ENCODE measurements around the gene SYMPK.

The SYMPK gene

DNA sequence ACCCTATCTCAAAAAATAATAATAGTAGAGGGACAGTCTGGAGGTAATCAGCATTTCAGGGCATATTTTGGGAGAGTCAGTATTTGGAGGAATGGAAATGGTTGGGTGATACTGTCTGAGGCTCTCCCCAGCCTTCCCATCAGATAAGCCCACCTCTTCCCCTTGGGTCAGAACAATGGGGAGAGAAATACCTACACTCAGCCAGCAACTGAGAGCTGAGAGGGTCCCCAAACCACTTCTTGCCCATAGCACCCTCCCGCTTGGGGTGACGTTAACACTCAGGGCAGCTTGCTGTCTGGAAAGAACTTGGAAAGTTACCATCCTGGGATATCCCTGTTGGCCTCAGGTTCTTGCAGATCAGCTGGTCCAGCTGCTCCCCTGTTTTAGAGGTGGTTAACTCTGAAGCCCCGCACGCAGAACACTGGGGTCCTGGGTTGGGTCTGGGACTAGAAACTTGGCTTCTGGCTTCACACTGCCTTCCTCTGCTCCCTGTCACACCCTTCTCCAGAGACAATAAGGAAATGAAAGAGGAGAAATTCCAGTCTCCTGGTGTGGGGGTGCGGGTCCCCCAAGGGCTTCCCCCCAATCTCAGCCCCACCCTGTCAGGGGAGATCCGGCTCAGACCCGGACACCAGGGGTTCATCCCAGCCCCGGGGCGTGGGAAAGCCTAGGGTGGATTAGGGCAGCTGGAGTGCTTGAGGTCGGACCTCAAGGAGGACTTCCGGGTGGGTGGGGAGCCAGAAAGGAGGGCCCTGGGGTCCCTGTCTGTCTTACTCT is 3.6 kb upstream of the SYMPK start:
- DNase-seq (ENCODE audit: low read depth) = no peak

- DNase-seq (ENCODE audit: low read depth) = no peak
Measured at GRCh38 chr19:45865269-45865948, 2.5 kb upstream of the SYMPK start.

DNA sequence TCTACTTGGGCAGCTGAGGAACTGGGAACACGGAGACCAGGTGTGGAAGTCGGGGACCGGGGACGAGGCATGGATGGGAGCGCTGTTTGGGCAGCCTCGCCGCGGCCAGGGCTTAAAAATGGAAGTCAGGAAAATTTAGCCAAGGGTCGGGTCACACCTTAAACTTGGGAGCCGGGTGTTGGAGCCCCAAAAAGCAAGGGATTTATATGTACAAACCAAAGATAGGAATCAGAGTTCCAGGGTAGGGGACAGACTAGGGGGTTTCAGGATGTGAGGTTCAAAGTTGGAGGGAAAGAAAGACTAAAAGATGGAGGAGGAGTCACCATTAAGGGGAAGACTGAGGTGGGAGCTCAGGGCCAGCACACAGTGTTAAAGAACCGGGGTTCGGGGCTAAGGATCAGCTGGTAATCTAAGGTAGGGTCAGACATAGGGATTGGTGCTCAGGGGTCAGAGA is 1.7 kb upstream of the SYMPK start:
- no peak for DNase-seq (ENCODE audit: low read depth)

DNA sequence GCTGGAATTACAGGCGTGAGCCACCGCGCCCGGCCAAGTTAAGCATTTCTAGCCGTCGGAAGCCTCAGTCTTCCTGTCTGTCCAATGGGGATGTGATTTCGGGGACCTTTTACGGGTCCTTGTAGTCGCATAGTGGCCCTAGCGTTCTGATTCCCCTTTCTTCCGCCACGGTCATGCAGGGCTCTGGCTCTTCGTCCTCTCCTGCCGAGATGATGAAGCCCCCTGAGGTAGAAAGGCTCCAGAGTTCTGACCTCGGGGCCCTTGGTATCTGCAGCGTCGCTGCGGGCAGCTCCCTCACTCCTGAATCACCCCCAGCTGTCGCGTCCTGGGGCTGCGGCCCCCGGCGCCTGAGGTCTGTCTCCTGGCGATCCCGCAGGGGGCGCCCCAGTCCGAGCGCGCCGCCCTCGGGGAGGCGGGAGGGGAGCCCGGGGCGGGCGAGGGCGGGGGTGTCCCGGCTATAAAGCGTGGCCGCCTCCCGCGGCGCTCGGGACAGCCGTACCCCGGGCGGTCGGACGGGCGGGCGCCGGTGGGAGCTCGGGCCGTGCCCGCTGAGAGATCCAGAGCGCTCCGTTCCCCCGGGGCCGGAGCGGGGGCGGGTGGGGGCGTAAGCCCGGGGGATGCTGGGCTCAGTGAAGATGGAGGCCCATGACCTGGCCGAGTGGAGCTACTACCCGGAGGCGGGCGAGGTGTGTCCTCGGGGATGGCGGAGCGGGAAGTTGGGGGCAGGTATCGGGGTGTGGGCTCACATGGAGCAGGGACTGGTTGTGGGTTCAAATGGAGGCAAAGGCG is 1.1 kb upstream of the SYMPK start, which contains the start of gene FOXA3:
Gene FOXA3 (plus strand): TSS at position 487 of the 789 bp plus-strand sequence. CDS start 131 bp downstream, at position 618.
- DNase-seq (ENCODE audit: low read depth) = no peak

DNA sequence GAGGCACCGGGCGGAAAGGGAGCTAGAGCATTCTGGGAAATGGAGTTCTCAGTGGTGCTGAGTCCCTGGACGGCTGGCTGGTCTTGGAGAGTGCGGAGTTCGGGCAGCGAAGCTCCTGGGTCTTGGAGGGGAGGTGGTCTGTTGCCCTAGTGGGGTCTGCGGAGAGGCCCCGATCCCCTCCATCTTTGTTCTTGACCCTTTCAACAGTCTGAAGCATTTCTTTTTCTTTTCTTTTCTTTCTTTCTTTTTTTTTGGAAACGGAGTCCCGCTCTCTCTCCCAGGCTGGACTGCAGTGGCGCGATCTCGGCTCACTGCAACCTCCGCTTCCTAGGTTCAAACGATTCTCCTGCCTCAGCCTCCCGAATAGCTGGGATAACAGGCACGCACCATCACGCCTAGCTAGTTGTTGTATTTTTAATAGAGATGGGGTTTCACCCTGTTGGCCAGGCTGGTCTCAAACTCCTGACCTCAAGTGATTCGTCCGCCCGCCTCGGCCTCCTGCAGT is 440 bp upstream of the SYMPK start:
- DNase-seq (ENCODE audit: low read depth) = no peak

DNA sequence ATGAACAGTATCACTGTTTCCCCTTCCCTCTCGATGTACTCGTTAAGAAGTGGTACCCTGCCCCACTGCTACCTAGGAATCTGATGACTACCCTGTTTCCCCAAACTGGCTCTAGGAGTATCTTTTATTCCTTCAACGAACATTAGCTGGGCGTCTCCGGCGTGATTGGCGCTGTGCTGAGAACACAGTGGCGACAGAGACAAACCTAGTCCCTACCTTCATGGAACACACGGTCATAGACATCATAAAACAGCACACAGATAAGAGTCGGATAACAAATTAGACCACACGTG is 730 bp downstream of the SYMPK start:
- DNase-seq (ENCODE audit: low read depth) = no peak

GRCh38 chr19:45860359-45861259 is 2.3 kb downstream of the SYMPK start:
- no peak for DNase-seq (ENCODE audit: low read depth)

- no peak for DNase-seq (ENCODE audit: low read depth)
Measured at GRCh38 chr19:45854167-45854778, 8.7 kb downstream of the SYMPK start.

DNA sequence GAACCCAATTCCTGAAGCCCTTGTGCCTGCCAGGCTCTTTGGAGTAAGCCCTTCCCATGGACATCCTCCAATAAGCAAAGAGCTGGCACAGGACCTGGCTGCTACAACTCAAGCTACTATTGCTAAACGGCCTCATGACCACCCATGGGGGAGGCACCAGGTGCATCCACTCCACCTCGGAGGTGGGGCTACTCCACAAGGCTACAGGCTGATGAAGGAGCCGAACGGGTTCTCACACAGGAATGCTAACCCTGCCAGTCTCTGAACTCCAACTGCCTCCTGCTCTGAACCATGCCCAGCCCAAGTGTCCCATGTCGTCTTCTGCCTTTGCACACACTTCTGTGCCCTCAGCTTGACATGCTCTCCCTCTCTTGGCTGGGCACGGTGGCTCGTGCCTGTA is 10.0 kb downstream of the SYMPK start:
- no peak for DNase-seq (ENCODE audit: low read depth)

- DNase-seq (ENCODE audit: low read depth) = no peak
Measured at GRCh38 chr19:45852145-45852750, 10.7 kb downstream of the SYMPK start.

DNA sequence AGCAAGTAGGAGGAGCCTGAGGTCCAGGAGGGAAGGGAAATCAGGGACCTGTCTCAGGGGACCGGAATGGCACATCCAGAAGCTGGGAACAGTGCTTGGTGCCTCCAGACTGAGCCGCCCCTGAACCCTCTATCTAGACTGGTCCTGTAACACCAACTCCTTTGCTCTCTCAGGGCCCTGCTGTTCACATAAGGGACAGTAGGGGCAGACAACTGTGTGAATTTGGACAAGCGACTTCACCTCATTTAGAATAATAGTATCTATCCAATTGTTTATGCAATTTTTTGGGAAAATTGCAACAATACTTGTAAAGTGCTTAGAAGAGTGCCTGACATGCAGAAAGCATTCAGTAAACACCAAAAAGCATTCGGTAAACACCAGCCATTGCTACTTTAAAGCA is 14.0 kb downstream of the SYMPK start:
- DNase-seq (ENCODE audit: low read depth) = no peak

- DNase-seq (ENCODE audit: low read depth) = no peak
Measured at GRCh38 chr19:45847663-45848062, 15.3 kb downstream of the SYMPK start.

GRCh38 chr19:45842198-45842597 is 20.7 kb downstream of the SYMPK start:
- no peak for DNase-seq (ENCODE audit: low read depth)

DNA sequence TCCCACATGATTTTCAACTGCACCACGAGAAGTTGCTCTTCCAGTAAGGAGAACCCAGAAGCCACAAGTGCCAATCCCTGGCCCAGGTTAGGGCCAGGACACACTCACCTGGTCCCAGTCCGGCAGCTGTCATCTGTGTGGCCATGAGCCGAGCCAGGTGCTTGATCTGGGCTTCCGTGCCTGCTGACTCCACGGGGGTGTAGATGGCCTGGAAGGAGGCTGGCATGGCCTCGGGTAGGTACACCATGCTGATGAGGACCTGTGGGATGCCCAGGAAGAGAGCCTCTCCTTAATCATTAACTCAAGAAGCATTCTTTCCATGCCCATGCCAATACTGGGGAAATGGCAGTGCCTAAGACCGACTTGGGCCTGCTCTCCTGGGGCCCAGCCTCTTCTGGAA is 28.0 kb downstream of the SYMPK start:
- DNase-seq (ENCODE audit: low read depth) = no peak

GRCh38 chr19:45828945-45829344 is 34.0 kb downstream of the SYMPK start:
- no peak for DNase-seq (ENCODE audit: low read depth)

- DNase-seq (ENCODE audit: low read depth) = no peak
Measured at GRCh38 chr19:45828523-45828922, 34.4 kb downstream of the SYMPK start.

DNA sequence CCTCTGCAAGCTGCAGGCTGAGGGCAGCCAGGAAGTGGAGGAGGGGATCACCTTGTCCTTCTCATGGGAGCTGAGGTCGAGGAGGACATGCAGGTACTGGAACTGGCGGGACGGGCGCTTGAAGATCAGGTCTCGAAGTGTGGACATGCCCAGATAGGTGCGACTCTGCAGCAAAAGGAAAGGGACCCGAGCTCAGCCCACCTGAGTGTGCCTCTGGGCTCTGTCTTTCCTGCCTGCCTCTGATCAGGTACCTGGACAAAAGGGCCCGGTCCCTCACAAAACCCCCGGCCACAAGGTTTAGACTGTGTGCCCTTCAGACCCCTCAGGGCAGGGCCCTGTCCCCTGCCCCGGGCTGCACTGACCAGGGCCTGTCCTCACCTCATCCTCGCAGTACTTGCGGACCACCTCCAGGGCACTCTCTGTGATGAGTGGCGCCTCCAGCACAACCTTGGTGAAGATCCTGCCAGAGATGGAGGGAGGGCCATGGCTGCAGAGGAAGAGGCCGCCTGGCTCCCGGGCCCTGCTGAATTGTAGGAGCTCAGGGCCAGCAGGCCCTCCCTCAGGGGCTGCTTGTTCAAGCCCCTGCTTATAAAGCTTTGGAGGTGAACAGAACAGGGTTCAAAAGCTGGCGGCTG is 35.4 kb downstream of the SYMPK start:
- no peak for DNase-seq (ENCODE audit: low read depth)

DNA sequence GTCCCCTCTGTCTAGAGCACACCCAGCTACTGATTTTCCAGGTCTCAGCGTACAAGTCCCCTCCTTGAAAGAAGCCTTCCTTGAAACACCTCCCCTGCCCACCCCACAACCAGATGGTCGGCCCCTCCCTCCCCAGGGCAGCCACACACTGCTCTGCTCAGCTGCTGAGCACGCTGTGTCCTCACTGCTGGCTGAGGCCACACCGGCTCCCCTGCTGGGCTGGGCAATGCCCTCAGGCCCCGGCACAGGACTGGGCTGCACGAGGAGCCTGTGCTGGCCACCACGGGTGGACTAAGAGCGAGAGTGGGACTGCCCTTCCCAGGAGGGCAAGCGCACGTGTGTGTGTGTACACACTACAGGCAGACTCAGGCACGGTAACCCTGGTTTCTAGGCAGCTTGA is 36.0 kb downstream of the SYMPK start:
- no peak for DNase-seq (ENCODE audit: low read depth)

- DNase-seq (ENCODE audit: low read depth) = no peak
Measured at GRCh38 chr19:45825917-45826893, 36.7 kb downstream of the SYMPK start.
